HT1080 (cell line): Measurements from ENCODE around the gene ZC3H6. TPM values are rescaled to one million over a fixed set of nuclear protein-coding genes. Genes with fewer than 3 reads are reported as not detected.
A peak's percentile ranks its signal among the peaks of the same experiment; 100 is the strongest.

ENCODE experiments used
- DNase-seq: peaks from one replicate; pipeline ENCODE4 v3.0.0-alpha.2; 2015; ENCODE audit warnings: low read depth
- polyA plus RNA-seq, 2 experiments: library from polyadenylated mRNA; depleted of rRNA; stranded (reverse); fragments of >200 nt; gene quantifications; 2 replicates each; pipeline ENCODE4 v1.2.3, GENCODE V29; 2015
- total RNA-seq: library from RNA; depleted of rRNA; stranded (reverse); fragments of >200 nt; shearing (Covaris generic); gene quantifications from 2 replicates; pipeline ENCODE4 v1.2.3, GENCODE V29; 2014; rRNA removed

The ZC3H6 gene, protein sequence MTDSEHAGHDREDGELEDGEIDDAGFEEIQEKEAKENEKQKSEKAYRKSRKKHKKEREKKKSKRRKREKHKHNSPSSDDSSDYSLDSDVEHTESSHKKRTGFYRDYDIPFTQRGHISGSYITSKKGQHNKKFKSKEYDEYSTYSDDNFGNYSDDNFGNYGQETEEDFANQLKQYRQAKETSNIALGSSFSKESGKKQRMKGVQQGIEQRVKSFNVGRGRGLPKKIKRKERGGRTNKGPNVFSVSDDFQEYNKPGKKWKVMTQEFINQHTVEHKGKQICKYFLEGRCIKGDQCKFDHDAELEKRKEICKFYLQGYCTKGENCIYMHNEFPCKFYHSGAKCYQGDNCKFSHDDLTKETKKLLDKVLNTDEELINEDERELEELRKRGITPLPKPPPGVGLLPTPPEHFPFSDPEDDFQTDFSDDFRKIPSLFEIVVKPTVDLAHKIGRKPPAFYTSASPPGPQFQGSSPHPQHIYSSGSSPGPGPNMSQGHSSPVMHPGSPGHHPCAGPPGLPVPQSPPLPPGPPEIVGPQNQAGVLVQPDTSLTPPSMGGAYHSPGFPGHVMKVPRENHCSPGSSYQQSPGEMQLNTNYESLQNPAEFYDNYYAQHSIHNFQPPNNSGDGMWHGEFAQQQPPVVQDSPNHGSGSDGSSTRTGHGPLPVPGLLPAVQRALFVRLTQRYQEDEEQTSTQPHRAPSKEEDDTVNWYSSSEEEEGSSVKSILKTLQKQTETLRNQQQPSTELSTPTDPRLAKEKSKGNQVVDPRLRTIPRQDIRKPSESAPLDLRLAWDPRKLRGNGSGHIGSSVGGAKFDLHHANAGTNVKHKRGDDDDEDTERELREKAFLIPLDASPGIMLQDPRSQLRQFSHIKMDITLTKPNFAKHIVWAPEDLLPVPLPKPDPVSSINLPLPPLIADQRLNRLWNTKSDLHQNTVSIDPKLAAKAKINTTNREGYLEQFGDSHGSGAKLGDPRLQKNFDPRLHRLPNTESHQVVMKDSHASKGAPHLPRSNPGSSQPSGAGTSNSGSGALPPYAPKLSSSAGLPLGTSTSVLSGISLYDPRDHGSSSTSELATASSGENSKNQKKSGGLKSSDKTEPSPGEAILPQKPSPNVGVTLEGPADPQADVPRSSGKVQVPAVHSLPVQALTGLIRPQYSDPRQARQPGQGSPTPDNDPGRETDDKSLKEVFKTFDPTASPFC
- total RNA-seq: 0.20 and 0.87 TPM in 2 replicates
- 1.9 and 3.1 TPM in 2 replicates for polyA plus RNA-seq (2015; cell fraction: cytosol; rRNA removed)
- polyA plus RNA-seq (2015; cell fraction: nucleus; rRNA removed): 4.0 and 9.7 TPM in 2 replicates

- DNase-seq: peak; percentile 94
These were observed at the start of gene ZC3H6 for GRCh38 chr2:112275311-112275886. Gene ZC3H6, plus strand, starts transcription at chr2:112275597. Its CDS starts 398 bp downstream, at chr2:112275995.

GRCh38 chr2:112229348-112229747 is 46.0 kb upstream of the ZC3H6 start:
- peak; percentile 26 for DNase-seq

DNA sequence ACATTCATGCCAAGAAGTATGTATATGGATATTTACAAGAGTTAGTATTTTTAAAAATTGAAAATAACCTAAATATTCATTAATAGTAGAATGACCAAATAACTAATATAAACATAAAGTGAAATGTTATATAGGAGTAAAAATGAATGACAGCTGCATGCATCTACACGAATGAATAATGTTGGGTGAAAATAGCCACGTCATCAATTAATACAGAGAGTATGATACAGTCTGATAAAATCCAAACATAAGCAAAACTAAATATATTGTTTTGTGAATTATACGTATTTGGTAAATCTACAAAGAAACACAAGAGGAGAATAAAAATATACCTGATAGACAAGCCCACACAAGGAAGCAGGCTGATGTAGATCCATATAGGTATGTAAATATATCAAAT is 45.0 kb upstream of the ZC3H6 start:
- no peak for DNase-seq

DNA sequence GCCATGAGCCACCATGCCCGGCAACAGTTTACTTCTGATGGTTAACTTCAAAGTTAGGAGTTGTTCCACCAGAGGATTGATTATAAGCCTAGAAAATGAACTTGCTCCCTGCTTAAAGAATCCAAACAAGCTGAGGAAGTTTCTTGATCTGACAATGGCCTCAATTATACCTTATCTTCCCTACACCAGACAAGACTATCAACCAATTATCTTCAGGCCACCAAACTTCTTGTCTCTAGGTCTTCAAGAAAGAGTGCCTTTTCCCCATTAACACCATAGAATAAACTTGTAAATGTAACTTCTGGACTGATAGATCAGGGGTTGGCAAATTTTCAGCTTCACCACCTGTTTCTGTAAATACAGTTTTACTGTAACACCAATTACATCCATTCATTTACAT is 35.5 kb upstream of the ZC3H6 start:
- no peak for DNase-seq

- DNase-seq: no peak
These were observed 33.0 kb upstream of the ZC3H6 start for GRCh38 chr2:112242384-112242783.

GRCh38 chr2:112243233-112243632 is 32.2 kb upstream of the ZC3H6 start:
- DNase-seq: no peak

DNA sequence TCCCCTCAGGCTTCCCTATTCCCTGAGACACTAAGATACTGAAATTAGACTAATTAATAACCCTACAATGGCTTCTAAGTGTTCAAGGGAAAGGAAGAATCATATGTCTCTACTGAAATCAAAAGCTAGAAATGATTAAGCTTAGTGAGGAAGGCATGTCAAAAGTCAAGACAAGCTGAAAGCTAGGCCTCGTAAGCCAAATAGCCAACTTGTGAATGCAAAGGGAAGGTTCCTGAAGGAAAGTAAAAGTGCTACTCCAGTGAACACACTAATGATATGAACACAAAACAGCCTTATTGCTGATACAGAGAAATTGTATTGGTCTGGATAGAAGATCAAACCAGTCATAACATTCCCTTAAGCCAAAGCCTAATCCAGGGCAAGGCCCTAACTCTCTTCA is 30.5 kb upstream of the ZC3H6 start:
- no peak for DNase-seq

GRCh38 chr2:112251271-112251670 is 24.1 kb upstream of the ZC3H6 start:
- no peak for DNase-seq

GRCh38 chr2:112253261-112253815 is 22.1 kb upstream of the ZC3H6 start:
- no peak for DNase-seq

- DNase-seq: peak; percentile 88
These were observed 20.7 kb upstream of the ZC3H6 start, which contains the start of gene ZC3H8 for GRCh38 chr2:112254466-112255240. Gene ZC3H8, minus strand, starts transcription at chr2:112255042. Its CDS starts 61 bp downstream, at chr2:112254981.

DNA sequence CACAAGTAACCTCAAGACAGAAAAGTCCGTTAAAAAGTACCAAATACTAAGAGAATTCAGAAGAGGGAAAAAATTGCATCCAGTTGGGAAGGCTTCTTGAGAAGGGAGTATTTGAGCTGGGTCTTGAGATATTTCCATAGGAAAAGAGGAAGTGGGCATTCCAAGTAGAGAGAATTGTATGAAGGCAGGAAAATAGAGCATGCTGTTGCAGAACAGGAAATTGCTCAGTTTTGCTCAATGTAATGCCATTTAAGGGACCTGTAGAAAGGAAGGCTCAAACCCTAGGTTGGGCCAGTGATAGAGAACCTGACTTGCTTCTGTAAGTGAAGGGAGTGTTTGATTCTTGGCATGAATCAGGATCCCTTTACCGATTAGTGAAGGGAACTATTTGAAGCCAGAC is 19.5 kb upstream of the ZC3H6 start:
- DNase-seq: no peak

DNA sequence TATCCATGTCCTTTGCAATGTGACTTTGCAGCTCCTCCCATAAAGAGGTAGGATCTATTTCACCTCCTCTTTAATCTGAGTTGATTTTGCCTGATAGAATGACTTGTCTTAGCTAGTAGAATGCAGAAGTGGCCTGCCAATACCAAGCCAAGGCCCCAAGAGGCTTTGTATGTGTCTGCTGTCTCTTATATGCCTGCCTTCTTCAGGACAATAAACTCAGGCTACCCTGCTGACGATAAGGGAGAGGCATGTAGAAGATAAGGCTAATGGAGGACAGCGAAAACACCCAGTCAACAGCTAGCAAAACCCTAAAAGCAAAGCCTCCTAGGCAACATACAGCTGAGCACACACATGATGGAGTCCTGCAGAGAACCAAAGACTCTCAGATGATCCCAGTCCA is 18.7 kb upstream of the ZC3H6 start:
- DNase-seq: no peak

- peak; percentile 68 for DNase-seq
These were observed 17.8 kb upstream of the ZC3H6 start for GRCh38 chr2:112257575-112257974.

DNA sequence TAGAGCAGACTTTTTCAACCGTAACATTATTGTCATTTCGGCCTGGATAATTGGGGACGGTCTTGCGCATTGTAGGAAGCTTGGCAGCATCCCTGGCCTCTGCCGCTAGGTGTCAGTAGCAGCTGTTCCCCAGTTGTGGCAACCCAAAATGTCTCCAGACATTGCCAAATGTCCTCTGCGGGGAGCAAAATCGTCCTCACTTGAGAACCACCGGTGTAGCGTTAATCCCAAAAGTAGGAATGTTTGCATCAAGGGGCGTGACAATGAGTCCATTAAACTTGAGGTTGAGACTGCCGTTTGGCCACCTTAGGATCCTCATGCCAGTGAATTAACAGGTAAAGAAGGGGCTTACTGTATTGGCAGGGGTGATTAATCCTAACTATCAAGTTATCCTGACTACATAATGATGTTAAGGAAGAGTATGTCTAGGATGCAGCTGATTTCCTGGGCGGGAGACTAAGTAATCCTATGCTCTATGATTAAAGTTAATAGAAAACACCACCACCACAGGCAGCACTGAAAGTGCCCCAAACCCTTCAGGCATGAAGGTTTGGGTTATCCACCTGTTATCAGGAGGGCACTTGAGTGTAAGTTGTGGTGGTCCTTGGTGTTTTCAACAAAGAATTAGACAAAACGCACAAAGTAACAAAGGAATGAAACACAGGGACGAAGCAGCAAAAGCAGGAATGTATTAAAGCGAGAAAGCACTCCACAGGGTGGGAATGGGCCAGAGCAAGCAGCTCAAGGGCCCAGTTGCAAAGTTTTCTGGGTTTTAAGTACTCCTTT is 15.7 kb upstream of the ZC3H6 start:
- peak; percentile 66 for DNase-seq

GRCh38 chr2:112260295-112260625 is 15.1 kb upstream of the ZC3H6 start:
- DNase-seq: no peak

DNA sequence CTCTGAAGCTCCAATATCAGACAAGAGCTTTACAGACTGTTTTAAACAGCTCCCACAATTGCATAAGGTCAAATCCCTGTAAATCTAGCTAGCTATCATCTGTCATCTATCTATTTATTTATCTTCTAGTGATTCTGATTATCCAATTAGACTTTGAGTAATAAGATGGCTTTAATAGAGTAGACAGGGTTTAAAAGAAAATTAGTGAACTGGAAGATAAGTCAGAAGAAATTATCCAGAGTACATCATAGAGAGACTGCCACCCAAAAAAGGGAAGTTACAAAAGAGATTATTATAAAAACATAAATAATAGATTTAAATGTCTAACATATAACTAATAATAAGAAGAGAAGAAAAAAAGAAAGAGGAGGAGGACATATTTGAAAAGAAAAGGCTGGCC is 12.5 kb upstream of the ZC3H6 start:
- DNase-seq: no peak

DNA sequence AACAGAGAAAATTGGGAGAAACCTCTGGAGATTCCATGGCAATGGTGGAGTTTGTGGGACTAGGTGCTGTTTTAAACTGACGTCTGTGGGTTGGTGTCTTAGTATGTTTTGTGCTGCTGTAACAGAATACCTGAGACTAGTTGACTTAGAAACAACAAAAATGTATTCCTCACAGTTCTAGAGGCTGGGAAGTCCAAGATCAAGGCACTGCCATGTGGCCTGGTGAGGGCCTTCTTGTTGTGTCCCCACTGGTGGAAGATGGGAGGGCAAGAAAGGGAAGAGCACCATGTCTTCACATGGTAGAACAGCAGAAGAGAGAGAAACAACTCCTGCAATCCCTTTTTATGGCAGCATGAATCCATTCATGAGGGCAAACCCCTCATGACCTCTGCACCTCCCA is 6.8 kb upstream of the ZC3H6 start:
- no peak for DNase-seq

GRCh38 chr2:112272669-112273068 is 2.7 kb upstream of the ZC3H6 start:
- no peak for DNase-seq

- no peak for DNase-seq
These were observed 2.0 kb upstream of the ZC3H6 start for GRCh38 chr2:112273349-112273748.
